Activated naive CD4-positive, alpha-beta T cell treated with anti-CD3 and anti-CD28 coated beads, Interleukin-2, amount 50 U/mL, for 24 hours (primary cell): ENCODE measurements around the gene KIF25.

Source experiments
- H3K27ac Mint-ChIP-seq: one replicate; pipeline ENCODE4 v1.8.0; 2021; ENCODE audit warnings: mild to moderate bottlenecking, mixed read lengths
- H3K27me3 Mint-ChIP-seq: one replicate; pipeline ENCODE4 v1.8.0; 2021; ENCODE audit warnings: mixed read lengths
- H3K36me3 Mint-ChIP-seq: one replicate; pipeline ENCODE4 v1.8.0; 2021; ENCODE audit warnings: mixed read lengths
- H3K4me1 Mint-ChIP-seq: one replicate; pipeline ENCODE4 v1.8.0; 2021; ENCODE audit warnings: mixed read lengths
- H3K4me3 Mint-ChIP-seq: one replicate; pipeline ENCODE4 v1.8.0; 2021; ENCODE audit warnings: mild to moderate bottlenecking, mixed read lengths
- H3K9me3 Mint-ChIP-seq: one replicate; pipeline ENCODE4 v1.8.0; 2021; ENCODE audit warnings: mixed read lengths

KIF25 gene

DNA sequence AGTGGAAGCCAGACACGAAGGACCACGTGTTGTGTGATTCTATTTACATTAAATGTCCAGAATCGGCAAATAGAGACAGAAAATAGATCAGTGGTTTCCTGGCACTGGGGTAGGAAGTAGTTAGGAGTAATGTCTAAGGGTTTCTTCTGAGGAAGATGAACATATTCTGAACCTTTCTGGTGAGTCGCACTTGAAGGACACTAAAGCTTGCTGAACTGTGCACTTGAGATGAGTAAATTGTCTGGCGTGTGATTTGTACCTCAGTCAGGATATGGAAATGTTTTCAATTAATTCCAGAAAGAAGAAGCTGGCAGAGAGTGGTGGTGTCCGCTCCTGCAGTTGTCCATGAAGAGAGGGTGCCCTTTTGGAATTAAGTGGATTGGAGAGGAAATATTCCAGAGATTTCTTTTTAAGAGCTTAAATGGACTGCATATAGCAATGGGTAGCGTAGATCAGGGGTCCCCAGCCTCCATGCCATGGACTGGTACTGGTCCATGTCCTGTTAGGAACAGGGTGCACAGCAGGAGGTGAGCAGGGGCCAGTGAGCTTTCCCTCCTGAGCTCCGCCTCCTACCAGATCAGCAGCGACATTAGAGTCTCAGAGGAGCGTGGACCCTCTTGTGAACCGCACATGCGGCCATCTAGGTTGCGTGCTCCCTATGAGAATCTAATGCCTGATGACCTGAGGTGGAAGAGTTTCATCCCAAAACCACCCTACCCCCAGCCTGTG is 12.4 kb upstream of the KIF25 start:
- Mint-ChIP-seq H3K27me3 (peaks cover 1% of the 10 kb centered on the region), H3K9me3 (no peaks in the 10 kb centered on the region), H3K4me1 (no peaks in the 10 kb centered on the region), H3K27ac (no peak overlapping the region), H3K36me3 (no peaks in the 10 kb centered on the region), H3K4me3 (no peak overlapping the region)

DNA sequence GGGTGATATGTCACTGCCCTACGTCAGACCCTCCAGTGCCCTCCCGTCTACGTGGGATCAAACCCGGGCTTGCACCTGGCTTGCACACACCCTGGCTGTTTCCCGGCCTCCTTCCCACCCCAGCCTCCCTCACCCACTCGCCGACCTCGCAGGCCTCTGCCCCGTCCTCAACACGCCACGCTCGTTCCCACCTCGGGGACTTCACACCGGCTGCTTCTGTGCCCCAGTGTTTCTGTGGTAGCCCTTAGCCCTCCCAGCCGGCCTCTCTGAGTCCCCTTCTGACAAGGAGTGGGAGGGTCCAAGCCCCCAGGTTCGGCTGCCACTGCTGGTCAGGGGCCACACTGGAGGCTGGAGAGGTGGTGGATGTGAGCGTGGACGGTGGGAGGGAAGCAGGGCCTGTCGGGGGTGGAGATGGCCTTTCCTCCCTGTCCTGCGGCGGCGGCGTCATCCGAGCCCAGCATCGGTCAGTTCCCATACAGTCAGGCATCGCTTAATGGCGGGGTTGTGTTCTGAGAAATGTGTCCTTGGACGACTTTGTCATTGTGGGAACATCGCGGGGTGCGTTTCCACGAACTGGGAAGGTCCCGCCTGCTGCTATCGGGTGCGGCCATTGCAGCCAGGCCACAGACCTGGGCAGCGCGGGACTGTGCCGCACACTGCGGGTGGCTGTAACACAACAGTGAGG is 11.4 kb upstream of the KIF25 start:
- no peaks in the 10 kb centered on the region for H3K9me3 Mint-ChIP-seq
- peaks cover 1% of the 10 kb centered on the region for H3K27me3 Mint-ChIP-seq
- H3K4me3 Mint-ChIP-seq: no peak overlapping the region
- no peaks in the 10 kb centered on the region for H3K36me3 Mint-ChIP-seq
- H3K27ac Mint-ChIP-seq: no peak overlapping the region
- H3K4me1 Mint-ChIP-seq: no peaks in the 10 kb centered on the region

DNA sequence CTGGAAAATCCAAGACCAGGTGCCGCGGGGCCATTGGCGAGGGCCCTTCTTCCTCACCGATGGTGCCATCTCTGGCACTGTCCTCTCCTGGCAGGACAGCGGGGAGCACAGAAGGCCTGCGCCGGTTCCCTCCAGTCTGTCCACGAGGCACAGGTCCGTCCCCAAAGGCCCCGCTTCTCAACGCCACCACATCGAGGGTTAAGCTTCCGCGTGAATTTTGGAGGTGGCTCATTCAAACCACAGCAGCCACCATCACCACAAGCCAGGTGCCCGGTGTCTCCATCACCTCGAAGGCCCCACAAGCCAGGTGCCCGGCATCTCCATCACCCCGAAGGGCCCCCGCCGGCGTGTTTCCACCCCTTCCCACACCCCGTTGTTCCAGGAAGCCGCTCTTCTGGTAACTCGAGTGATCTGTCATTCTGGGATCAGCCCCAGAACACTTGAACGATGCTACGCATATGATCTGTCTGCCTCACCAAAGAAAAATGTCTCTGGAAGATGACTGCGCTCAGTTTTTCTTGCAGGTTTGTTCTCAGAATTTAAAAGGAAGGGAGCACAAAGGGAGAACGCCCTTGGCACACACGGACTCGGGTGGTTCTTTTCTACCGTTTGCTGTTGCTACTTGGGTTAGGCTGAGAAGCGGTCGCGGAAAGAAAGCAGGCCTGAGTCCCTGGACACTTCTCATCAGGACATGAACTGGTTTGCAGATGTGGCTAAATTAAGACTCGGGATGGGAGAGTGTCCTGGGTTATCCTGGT is 9.9 kb upstream of the KIF25 start:
- no peaks in the 10 kb centered on the region for H3K4me1 Mint-ChIP-seq
- H3K27me3 Mint-ChIP-seq: peaks cover 1% of the 10 kb centered on the region
- no peaks in the 10 kb centered on the region for H3K9me3 Mint-ChIP-seq
- no peak overlapping the region for H3K27ac Mint-ChIP-seq
- H3K4me3 Mint-ChIP-seq: no peak overlapping the region
- H3K36me3 Mint-ChIP-seq: no peaks in the 10 kb centered on the region

DNA sequence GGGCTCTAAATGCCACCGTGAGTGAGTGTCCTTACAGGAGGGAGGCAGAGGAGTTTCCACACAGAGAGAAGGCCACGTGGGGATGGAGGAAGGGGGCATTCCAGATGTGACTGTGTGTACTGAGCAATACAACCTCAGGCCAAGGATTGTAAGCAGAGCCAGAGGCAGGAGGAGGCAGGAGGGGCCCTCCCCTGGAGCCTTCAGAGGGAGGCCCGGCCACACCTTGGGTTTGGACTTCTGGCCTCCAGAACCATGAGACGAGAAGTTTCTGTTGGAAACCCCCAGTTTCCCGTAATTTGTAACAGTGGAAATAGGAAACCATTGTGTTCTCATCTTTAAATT is 9.3 kb upstream of the KIF25 start:
- H3K36me3 Mint-ChIP-seq: no peaks in the 10 kb centered on the region
- no peak overlapping the region for H3K4me3 Mint-ChIP-seq
- H3K4me1 Mint-ChIP-seq: no peaks in the 10 kb centered on the region
- no peak overlapping the region for H3K27ac Mint-ChIP-seq
- H3K9me3 Mint-ChIP-seq: no peaks in the 10 kb centered on the region
- no peaks in the 10 kb centered on the region for H3K27me3 Mint-ChIP-seq

GRCh38 chr6:167988945-167989841 is 8.3 kb upstream of the KIF25 start:
- Mint-ChIP-seq H3K9me3 (no peaks in the 10 kb centered on the region), H3K27me3 (peaks cover 2% of the 10 kb centered on the region), H3K4me3 (no peak overlapping the region), H3K4me1 (no peaks in the 10 kb centered on the region), H3K27ac (no peak overlapping the region), H3K36me3 (no peaks in the 10 kb centered on the region)

DNA sequence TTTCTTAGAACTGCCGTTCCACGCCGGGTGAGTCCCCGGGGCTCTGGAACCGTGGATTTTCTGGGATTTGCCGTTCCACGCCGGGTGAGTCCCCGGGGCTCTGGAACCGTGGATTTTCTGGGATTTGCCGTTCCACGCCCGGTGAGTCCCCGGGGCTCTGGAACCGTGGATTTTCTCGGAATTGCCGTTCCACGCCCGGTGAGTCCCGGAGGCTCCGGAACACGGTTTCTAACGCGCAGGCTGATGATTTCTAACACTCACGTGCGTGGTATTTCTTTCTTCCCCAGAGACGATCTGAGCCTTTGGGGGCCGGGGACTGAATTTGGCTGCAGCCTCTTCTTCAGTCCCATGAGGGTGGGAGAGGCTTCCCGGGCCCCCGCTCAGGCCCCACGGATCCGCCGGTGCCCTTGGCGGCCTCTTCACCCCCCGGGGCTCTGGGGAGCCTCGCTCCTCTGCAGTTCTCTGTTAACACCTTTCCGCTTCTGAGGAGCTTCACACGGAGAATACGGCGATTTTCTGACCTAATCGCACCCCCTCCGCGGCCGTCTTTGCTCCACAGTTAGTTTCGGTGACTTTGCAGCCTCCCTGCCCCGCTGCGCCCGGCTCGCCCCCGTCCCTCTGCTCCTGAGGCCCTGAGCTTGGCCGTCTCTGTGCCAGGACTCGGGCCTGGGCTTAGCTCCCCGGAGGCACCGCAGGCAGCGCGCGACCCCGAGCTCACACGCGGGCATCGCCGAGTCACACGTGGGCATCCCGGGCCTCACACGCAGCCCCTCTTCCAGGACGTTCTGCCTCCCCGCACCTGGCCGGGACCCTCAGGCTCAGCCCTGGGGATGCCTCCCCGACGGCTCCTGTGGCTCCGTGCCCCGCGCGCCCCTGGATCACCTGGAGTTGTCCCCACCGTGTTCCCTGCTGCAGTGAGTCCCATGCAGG is 7.2 kb upstream of the KIF25 start:
- no peak overlapping the region for H3K27ac Mint-ChIP-seq
- no peaks in the 10 kb centered on the region for H3K36me3 Mint-ChIP-seq
- no peaks in the 10 kb centered on the region for H3K4me1 Mint-ChIP-seq
- H3K27me3 Mint-ChIP-seq: peaks cover 2% of the 10 kb centered on the region
- no peaks in the 10 kb centered on the region for H3K9me3 Mint-ChIP-seq
- no peak overlapping the region for H3K4me3 Mint-ChIP-seq

- Mint-ChIP-seq H3K36me3 (no peaks in the 10 kb centered on the region), H3K4me3 (no peak overlapping the region), H3K4me1 (no peaks in the 10 kb centered on the region), H3K27me3 (peaks cover 4% of the 10 kb centered on the region), H3K27ac (no peak overlapping the region), H3K9me3 (no peaks in the 10 kb centered on the region)
Observed at GRCh38 chr6:167993169-167993568, 4.3 kb upstream of the KIF25 start.

GRCh38 chr6:167993831-167994230 is 3.6 kb upstream of the KIF25 start:
- H3K27ac Mint-ChIP-seq: no peak overlapping the region
- no peaks in the 10 kb centered on the region for H3K9me3 Mint-ChIP-seq
- no peaks in the 10 kb centered on the region for H3K36me3 Mint-ChIP-seq
- no peak overlapping the region for H3K4me3 Mint-ChIP-seq
- H3K27me3 Mint-ChIP-seq: peaks cover 4% of the 10 kb centered on the region
- H3K4me1 Mint-ChIP-seq: no peaks in the 10 kb centered on the region

DNA sequence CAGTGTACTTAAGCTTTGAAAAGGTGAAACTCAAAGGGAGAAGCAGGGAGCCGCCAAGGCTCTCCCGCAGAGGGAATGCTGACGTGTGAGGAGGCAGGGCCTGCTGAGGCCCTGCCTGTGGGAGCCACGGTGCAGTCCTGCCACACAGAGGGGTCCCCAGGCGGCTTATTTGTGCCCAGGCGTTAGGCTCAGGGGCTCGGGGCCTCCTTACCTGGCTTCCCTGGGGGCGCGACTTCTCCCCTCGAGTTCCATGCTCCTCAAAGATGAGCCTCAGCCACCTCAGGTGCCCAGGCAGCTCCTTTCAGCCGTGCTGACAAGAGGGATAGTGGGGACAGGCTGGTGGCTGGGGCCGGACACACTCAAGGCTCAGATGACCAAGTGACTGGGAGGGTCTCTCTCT is 2.2 kb upstream of the KIF25 start:
- Mint-ChIP-seq H3K36me3 (no peaks in the 10 kb centered on the region), H3K27me3 (peaks cover 4% of the 10 kb centered on the region), H3K4me1 (no peaks in the 10 kb centered on the region), H3K27ac (no peak overlapping the region), H3K9me3 (no peaks in the 10 kb centered on the region), H3K4me3 (no peak overlapping the region)

DNA sequence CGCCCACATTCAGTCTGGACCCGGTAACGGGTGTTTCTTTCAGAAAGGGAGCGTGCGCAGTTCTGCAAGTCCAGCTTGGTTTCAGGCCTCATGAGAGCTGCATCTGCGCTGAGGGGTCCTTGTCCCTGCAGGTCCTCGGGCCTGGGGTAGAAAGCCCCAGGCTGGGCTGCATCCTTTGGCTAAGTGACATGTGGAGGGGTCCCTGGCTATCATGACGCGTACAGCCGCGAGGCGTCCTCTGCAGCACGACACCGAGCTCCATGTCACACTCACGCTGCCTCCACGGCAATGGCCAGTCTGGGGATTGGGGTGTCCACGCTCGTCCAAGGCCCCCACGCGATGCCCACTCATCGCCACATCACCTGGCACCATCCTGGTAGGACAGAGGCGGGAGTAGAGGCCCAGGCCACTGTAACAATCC is 1.7 kb upstream of the KIF25 start:
- Mint-ChIP-seq H3K9me3 (no peaks in the 10 kb centered on the region), H3K4me3 (no peak overlapping the region), H3K36me3 (no peaks in the 10 kb centered on the region), H3K27ac (no peak overlapping the region), H3K4me1 (no peaks in the 10 kb centered on the region), H3K27me3 (peaks cover 4% of the 10 kb centered on the region)

GRCh38 chr6:167996424-167997199 is 859 bp upstream of the KIF25 start:
- Mint-ChIP-seq H3K27ac (no peak overlapping the region), H3K36me3 (no peaks in the 10 kb centered on the region), H3K4me3 (no peak overlapping the region), H3K4me1 (no peaks in the 10 kb centered on the region), H3K27me3 (peaks cover 4% of the 10 kb centered on the region), H3K9me3 (no peaks in the 10 kb centered on the region)

GRCh38 chr6:167998215-167998614 is 744 bp downstream of the KIF25 start:
- Mint-ChIP-seq H3K36me3 (no peaks in the 10 kb centered on the region), H3K27ac (no peak overlapping the region), H3K4me1 (no peaks in the 10 kb centered on the region), H3K9me3 (no peaks in the 10 kb centered on the region), H3K4me3 (no peak overlapping the region), H3K27me3 (peaks cover 4% of the 10 kb centered on the region)

GRCh38 chr6:168000198-168001028 is 2.9 kb downstream of the KIF25 start:
- no peaks in the 10 kb centered on the region for H3K36me3 Mint-ChIP-seq
- peaks cover 2% of the 10 kb centered on the region for H3K27me3 Mint-ChIP-seq
- H3K9me3 Mint-ChIP-seq: no peaks in the 10 kb centered on the region
- H3K27ac Mint-ChIP-seq: no peak overlapping the region
- H3K4me1 Mint-ChIP-seq: no peaks in the 10 kb centered on the region
- no peak overlapping the region for H3K4me3 Mint-ChIP-seq
